Stomach smooth muscle (tissue), 2 donors: ENCODE results near the gene SUGP1.
"Not testable (repeated sequence)": the region's sequence is repeated elsewhere in the genome, so short reads cannot be mapped to it uniquely, and the experiment has no call there.

Source experiments
- H3K27ac ChIP-seq: one replicate; pipeline ENCODE4 v1.7.0; 2013; ENCODE audit warnings: mild to moderate bottlenecking, low read length, inconsistent platforms
- H3K27me3 ChIP-seq, 2 donors: one replicate each; pipeline ENCODE4 v1.7.0; 2013; ENCODE audit warnings: low read length in 2 of 2; ENCODE audit not compliant: insufficient read depth in 2 of 2, control insufficient read depth in 1 of 2
- H3K36me3 ChIP-seq, 2 donors: one replicate each; pipeline ENCODE4 v1.7.0; 2013; ENCODE audit warnings: low read length in 2 of 2; ENCODE audit not compliant: control insufficient read depth in 2 of 2, insufficient read depth in 2 of 2
- H3K4me1 ChIP-seq: one replicate; pipeline ENCODE4 v1.7.0; 2013; ENCODE audit warnings: low read length; ENCODE audit not compliant: control insufficient read depth, insufficient read depth
- H3K4me3 ChIP-seq, 2 donors: one replicate each; pipeline ENCODE4 v1.7.0; 2013; ENCODE audit warnings: low read length in 2 of 2
- H3K9ac ChIP-seq, 2 donors: one replicate each; pipeline ENCODE4 v1.7.0; 2013; ENCODE audit warnings: low read length in 2 of 2, mild to moderate bottlenecking in 1 of 2
- H3K9me3 ChIP-seq, 2 donors: one replicate each; pipeline ENCODE4 v1.7.0; 2013; ENCODE audit warnings: low read length in 2 of 2; ENCODE audit not compliant: control insufficient read depth in 2 of 2
- donor health status: healthy.
- donor health status: Pancreatic carcinoma.

Gene SUGP1

GRCh38 chr19:19262190-19263057 is 57.9 kb downstream of the SUGP1 start:
- Histone ChIP-seq H3K9ac (no peak overlapping the region), H3K9me3 (peaks cover 0 to 3% of the 10 kb centered on the region in 2 donors), H3K4me1 (peaks cover 4% of the 10 kb centered on the region), H3K27ac (no peak overlapping the region), H3K36me3 (no peaks in the 10 kb centered on the region), H3K27me3 (peaks cover 17 to 23% of the 10 kb centered on the region in 2 donors), H3K4me3 (no peak overlapping the region)

GRCh38 chr19:19261350-19262189 is 58.7 kb downstream of the SUGP1 start:
- Histone ChIP-seq H3K36me3 (no peaks in the 10 kb centered on the region), H3K9me3 (peaks cover 0 to 3% of the 10 kb centered on the region in 2 donors), H3K9ac (no peak overlapping the region), H3K27ac (no peak overlapping the region), H3K27me3 (peaks cover 17 to 23% of the 10 kb centered on the region in 2 donors), H3K4me1 (peaks cover 4% of the 10 kb centered on the region), H3K4me3 (no peak overlapping the region)

- Histone ChIP-seq H3K36me3 (no peaks in the 10 kb centered on the region), H3K9ac (no peak overlapping the region), H3K4me3 (no peak overlapping the region), H3K27ac (no peak overlapping the region), H3K9me3 (peaks cover 0 to 3% of the 10 kb centered on the region in 2 donors), H3K27me3 (peaks cover 17 to 27% of the 10 kb centered on the region in 2 donors), H3K4me1 (peaks cover 4% of the 10 kb centered on the region)
Observed at GRCh38 chr19:19260417-19261214, 59.7 kb downstream of the SUGP1 start.

DNA sequence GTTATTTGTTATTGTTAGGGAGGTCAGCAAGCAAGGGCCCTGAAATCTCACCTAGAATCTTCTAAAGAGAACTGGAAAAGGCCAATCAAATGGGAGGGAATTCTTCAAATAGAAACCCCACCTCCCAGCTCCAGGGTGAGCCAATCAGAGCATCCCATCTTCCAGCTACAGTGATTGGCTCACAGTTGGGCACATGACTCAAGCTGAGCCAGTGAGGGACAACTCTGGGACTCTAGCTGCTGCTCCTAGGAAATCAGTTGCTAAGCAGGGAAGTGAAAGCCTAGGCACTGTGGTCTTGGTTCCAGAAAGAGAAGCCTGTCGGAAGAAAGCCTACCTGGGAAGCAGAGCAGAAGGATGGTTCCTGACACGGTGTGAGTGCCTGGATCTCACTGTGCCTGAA is 60.6 kb downstream of the SUGP1 start:
- peaks cover 17 to 29% of the 10 kb centered on the region in 2 donors for H3K27me3 ChIP-seq

GRCh38 chr19:19258589-19259338 is 61.5 kb downstream of the SUGP1 start:
- Histone ChIP-seq H3K27me3 (peaks cover 17 to 28% of the 10 kb centered on the region in 2 donors), H3K4me3 (no peak overlapping the region), H3K36me3 (no peaks in the 10 kb centered on the region)

More for the DNA sequence above, 60.6 kb downstream of the SUGP1 start:
- Histone ChIP-seq H3K4me1 (peaks cover 4% of the 10 kb centered on the region), H3K36me3 (no peaks in the 10 kb centered on the region), H3K9me3 (peaks cover 0 to 3% of the 10 kb centered on the region in 2 donors), H3K9ac (no peak overlapping the region), H3K27ac (no peak overlapping the region), H3K4me3 (no peak overlapping the region)

GRCh38 chr19:19257836-19258588 is 62.3 kb downstream of the SUGP1 start:
- Histone ChIP-seq H3K27ac (no peak overlapping the region), H3K9me3 (peaks cover 0 to 3% of the 10 kb centered on the region in 2 donors), H3K4me3 (no peak overlapping the region), H3K4me1 (peaks cover 4% of the 10 kb centered on the region), H3K36me3 (no peaks in the 10 kb centered on the region), H3K9ac (no peak overlapping the region), H3K27me3 (peaks cover 16 to 25% of the 10 kb centered on the region in 2 donors)

More at GRCh38 chr19:19258589-19259338, 61.5 kb downstream of the SUGP1 start:
- H3K4me1 ChIP-seq: peaks cover 4% of the 10 kb centered on the region
- H3K9ac ChIP-seq: no peak overlapping the region
- H3K27ac ChIP-seq: no peak overlapping the region
- H3K9me3 ChIP-seq: peaks cover 0 to 3% of the 10 kb centered on the region in 2 donors

GRCh38 chr19:19257137-19257536 is 63.2 kb downstream of the SUGP1 start:
- Histone ChIP-seq H3K27me3 (peaks cover 10 to 17% of the 10 kb centered on the region in 2 donors), H3K4me1 (peaks cover 4% of the 10 kb centered on the region), H3K4me3 (no peak overlapping the region), H3K27ac (no peak overlapping the region), H3K9me3 (peaks cover 0 to 3% of the 10 kb centered on the region in 2 donors), H3K36me3 (no peaks in the 10 kb centered on the region), H3K9ac (no peak overlapping the region)

- Histone ChIP-seq H3K27ac (no peak overlapping the region), H3K4me1 (no peaks in the 10 kb centered on the region), H3K36me3 (no peaks in the 10 kb centered on the region), H3K4me3 (no peak overlapping the region), H3K9me3 (peaks cover 0 to 3% of the 10 kb centered on the region in 2 donors), H3K9ac (no peak overlapping the region), H3K27me3 (peaks cover 12 to 14% of the 10 kb centered on the region in 2 donors)
Observed at GRCh38 chr19:19256072-19256969, 64.0 kb downstream of the SUGP1 start.

GRCh38 chr19:19253409-19253808 is 66.9 kb downstream of the SUGP1 start:
- H3K4me3 ChIP-seq: not testable (repeated sequence)
- peaks cover 3 to 14% of the 10 kb centered on the region in 2 donors for H3K27me3 ChIP-seq

More at GRCh38 chr19:19253409-19253808, 66.9 kb downstream of the SUGP1 start:
- not testable (repeated sequence) for H3K4me1 ChIP-seq, H3K9me3 ChIP-seq, H3K36me3 ChIP-seq, H3K9ac ChIP-seq, H3K27ac ChIP-seq
